A549 (cell line): ENCODE measurements around the gene ELL2. TPM values are rescaled to one million over a fixed set of nuclear protein-coding genes. Genes with fewer than 3 reads are reported as not detected.
A peak's percentile ranks its signal among the peaks of the same experiment; 100 is the strongest.

Experiments used
- ATAC-seq, 2 experiments: fragments of 200-7000 bp in 1 of 2; fragments of >200 bp in 1 of 2; cut with Nextera tagmentation in 1 of 2; cut with Tn5 transposase in 1 of 2; 3 replicates each; pipeline versions ENCODE4 v1.8.0 to v1.9.1; 2018 to 2020; ENCODE audit warnings: mild to moderate bottlenecking in 1 of 2, moderate library complexity in 1 of 2
- CTCF ChIA-PET: fragments of 300-600 bp; sonication (Branson Sonifier 250); formaldehyde crosslinking; extraction: SDS; loops from one replicate; lab custom pipeline; 2021; ENCODE audit warnings: antibody characterized with exemption, inconsistent platforms; lab: Yijun Ruan, JAX
- POLR2A ChIA-PET: fragments of 350-600 bp; formaldehyde crosslinking; extraction: SDS; loops from one replicate; lab custom pipeline; 2021; ENCODE audit warnings: antibody characterized with exemption, inconsistent platforms; lab: Yijun Ruan, JAX
- DNase-seq, 2 experiments: peaks; one replicate each; pipeline versions ENCODE4 v3.0.0 to v3.0.0-alpha.2; 2011 to 2016; ENCODE audit warnings: low read depth in 1 of 2, low spot score in 1 of 2
- FAIRE-seq: peaks from 2 replicates; lab custom pipeline; 2011; peaks lifted over from hg19 to GRCh38; lab: Jason Lieb, UNC
- H3K27ac ChIP-seq, 2 experiments: fragments of >200 bp; sonication (Bioruptor Twin); formaldehyde crosslinking; 3 replicates each; pipeline ENCODE4 v1.5.1; 2016 to 2017
- H3K4me1 ChIP-seq: fragments of >200 bp; sonication (Bioruptor Twin); formaldehyde crosslinking; 3 replicates; pipeline ENCODE4 v1.6.1; 2016
- H3K4me2 ChIP-seq: fragments of >200 bp; sonication (Bioruptor Twin); formaldehyde crosslinking; 3 replicates; pipeline ENCODE4 v1.6.1; 2016
- H3K4me3 ChIP-seq: fragments of >200 bp; sonication (Bioruptor Twin); formaldehyde crosslinking; 3 replicates; pipeline ENCODE4 v1.5.1; 2016
- H3K9me3 ChIP-seq: fragments of >200 bp; sonication (Bioruptor Twin); formaldehyde crosslinking; 3 replicates; pipeline ENCODE4 v1.6.1; 2016
- BHLHE40 ChIP-seq: IDR thresholded peaks from 2 replicates; pipeline ENCODE4 v1.6.1; 2012; ENCODE audit warnings: low read depth, low read length, inconsistent platforms
- CHD2 ChIP-seq: fragments of 150-350 bp; IDR thresholded peaks from 2 replicates; pipeline ENCODE4 v1.6.1; 2014; ENCODE audit warnings: low read length; ENCODE audit not compliant: partially characterized antibody
- CHD4 ChIP-seq: fragments of 200-600 bp; sonication (generic); IDR thresholded peaks from 2 replicates; pipeline ENCODE4 v1.6.1; 2016; ENCODE audit warnings: antibody characterized with exemption, mild to moderate bottlenecking, borderline replicate concordance
- EHF ChIP-seq: fragments of 250-450 bp; sonication (Bioruptor Pico); IDR thresholded peaks from 2 replicates; pipeline ENCODE4 v1.5.0; 2020; ENCODE audit warnings: mild to moderate bottlenecking
- EHMT2 ChIP-seq: fragments of 200-600 bp; sonication (generic); IDR thresholded peaks from 2 replicates; pipeline ENCODE4 v1.6.1; 2016; ENCODE audit warnings: antibody characterized with exemption, low read depth, mild to moderate bottlenecking, moderate library complexity
- EP300 ChIP-seq, 2 experiments: fragments of >200 bp; sonication (Bioruptor Twin); formaldehyde crosslinking; IDR thresholded peaks; 2 replicates in 1 of 2; 3 replicates in 1 of 2; pipeline ENCODE4 v1.6.1; 2016 to 2017
- ESRRA ChIP-seq: fragments of 150-350 bp; IDR thresholded peaks from 2 replicates; pipeline ENCODE4 v1.6.1; 2014; ENCODE audit warnings: mild to moderate bottlenecking, low read length, borderline replicate concordance
- FOSL2 ChIP-seq, 2 experiments: fragments of 450-650 bp in 1 of 2; fragments of >200 bp in 1 of 2; sonication (Bioruptor Twin) in 1 of 2; formaldehyde crosslinking; IDR thresholded peaks; 2 replicates each; pipeline versions ENCODE4 v1.5.0 to v1.6.1; 2016 to 2020; ENCODE audit warnings: mild to moderate bottlenecking in 1 of 2, moderate library complexity in 1 of 2
- FOXS1 ChIP-seq: fragments of 250-450 bp; sonication (Bioruptor Pico); IDR thresholded peaks from 2 replicates; pipeline ENCODE4 v1.5.0; 2020; ENCODE audit warnings: mild to moderate bottlenecking, moderate library complexity
- JUN ChIP-seq, 2 experiments: fragments of >200 bp; sonication (Bioruptor Twin); formaldehyde crosslinking; IDR thresholded peaks; 2 replicates in 1 of 2; 3 replicates in 1 of 2; pipeline ENCODE4 v1.6.1; 2016 to 2017
- KDM1A ChIP-seq: fragments of 200-600 bp; sonication (generic); IDR thresholded peaks from 2 replicates; pipeline ENCODE4 v1.6.1; 2016; ENCODE audit warnings: low read depth, mild to moderate bottlenecking
- MAZ ChIP-seq: fragments of 150-350 bp; IDR thresholded peaks from 2 replicates; pipeline ENCODE4 v1.6.1; 2014; ENCODE audit warnings: antibody characterized with exemption, low read depth, low read length, borderline replicate concordance
- NFE2L2 ChIP-seq: fragments of 150-350 bp; conservative IDR thresholded peaks from 2 replicates; pipeline ENCODE4 v1.6.1; 2014; ENCODE audit warnings: low read length
- POLR2A ChIP-seq: IDR thresholded peaks from 2 replicates; pipeline ENCODE4 v1.6.1; 2012; ENCODE audit warnings: mild to moderate bottlenecking, low read length
- POLR2AphosphoS2 ChIP-seq: conservative IDR thresholded peaks from 2 replicates; pipeline ENCODE4 v1.6.1; 2012; ENCODE audit warnings: low read length, improper control_type of control experiment, inconsistent platforms
- RFX5 ChIP-seq: fragments of 450-650 bp; IDR thresholded peaks from 2 replicates; pipeline ENCODE4 v1.7.1; 2014; ENCODE audit warnings: antibody characterized with exemption, mild to moderate bottlenecking, moderate library complexity
- SREBF2 ChIP-seq: fragments of 450-650 bp; IDR thresholded peaks from 2 replicates; pipeline ENCODE4 v1.6.1; 2014; ENCODE audit warnings: mild to moderate bottlenecking, moderate library complexity
- TFCP2L1 ChIP-seq: fragments of 250-450 bp; sonication (Bioruptor Pico); IDR thresholded peaks from 2 replicates; pipeline ENCODE4 v1.5.0; 2021; ENCODE audit warnings: mild to moderate bottlenecking
- ZC3H11A ChIP-seq: fragments of 450-650 bp; IDR thresholded peaks from 2 replicates; pipeline ENCODE4 v1.6.1; 2014; ENCODE audit warnings: antibody characterized with exemption, mild to moderate bottlenecking
- WGBS: methylation state at CpG from one replicate; pipeline ENCODE4 v1.1.6; 2017; ENCODE audit errors: missing lambda C conversion rate; 5-methylcytosine and 5-hydroxymethylcytosine counted together
- polyA plus RNA-seq, 4 experiments: library from polyadenylated mRNA; depleted of rRNA in 3 of 4; stranded (reverse); fragments of >200 nt; fragmentation: RNase III in 1 of 4; extraction: RNeasy Plus Mini Kit Qiagen cat#74134 plus additional on column Dnase treatment in 1 of 4; gene quantifications; 2 replicates in 3 of 4; 3 replicates in 1 of 4; pipeline ENCODE4 v1.2.3, GENCODE V29; 2011 to 2017
- TF ChIP-seq, protein P1 (sequence below): fragments of 250-450 bp; sonication (Bioruptor Pico); IDR thresholded peaks from 2 replicates; pipeline ENCODE4 v1.5.0; 2021; ENCODE audit warnings: mild to moderate bottlenecking, moderate library complexity, borderline replicate concordance
- TF ChIP-seq, protein P2 (sequence below): IDR thresholded peaks from 2 replicates; pipeline ENCODE4 v1.6.1; 2012
- TF ChIP-seq, protein P3 (sequence below): IDR thresholded peaks from 2 replicates; pipeline ENCODE4 v1.6.1; 2012
- TF ChIP-seq, protein P4 (sequence below): fragments of >200 bp; sonication (Bioruptor Twin); formaldehyde crosslinking; IDR thresholded peaks from 3 replicates; pipeline ENCODE4 v1.5.1; 2016
- TF ChIP-seq, protein P5 (sequence below): fragments of >200 bp; sonication (Bioruptor Twin); formaldehyde crosslinking; IDR thresholded peaks from 2 replicates; pipeline ENCODE4 v1.6.1; 2016
- TF ChIP-seq, protein P6 (sequence below): IDR thresholded peaks from 2 replicates; pipeline ENCODE4 v1.6.1; 2012; ENCODE audit warnings: low read depth, borderline replicate concordance

The ELL2 gene
- polyA plus RNA-seq, 2 of the 4 experiments (the other 2 are of a cell fraction), result 11.8 to 24.2 TPM

DNA sequence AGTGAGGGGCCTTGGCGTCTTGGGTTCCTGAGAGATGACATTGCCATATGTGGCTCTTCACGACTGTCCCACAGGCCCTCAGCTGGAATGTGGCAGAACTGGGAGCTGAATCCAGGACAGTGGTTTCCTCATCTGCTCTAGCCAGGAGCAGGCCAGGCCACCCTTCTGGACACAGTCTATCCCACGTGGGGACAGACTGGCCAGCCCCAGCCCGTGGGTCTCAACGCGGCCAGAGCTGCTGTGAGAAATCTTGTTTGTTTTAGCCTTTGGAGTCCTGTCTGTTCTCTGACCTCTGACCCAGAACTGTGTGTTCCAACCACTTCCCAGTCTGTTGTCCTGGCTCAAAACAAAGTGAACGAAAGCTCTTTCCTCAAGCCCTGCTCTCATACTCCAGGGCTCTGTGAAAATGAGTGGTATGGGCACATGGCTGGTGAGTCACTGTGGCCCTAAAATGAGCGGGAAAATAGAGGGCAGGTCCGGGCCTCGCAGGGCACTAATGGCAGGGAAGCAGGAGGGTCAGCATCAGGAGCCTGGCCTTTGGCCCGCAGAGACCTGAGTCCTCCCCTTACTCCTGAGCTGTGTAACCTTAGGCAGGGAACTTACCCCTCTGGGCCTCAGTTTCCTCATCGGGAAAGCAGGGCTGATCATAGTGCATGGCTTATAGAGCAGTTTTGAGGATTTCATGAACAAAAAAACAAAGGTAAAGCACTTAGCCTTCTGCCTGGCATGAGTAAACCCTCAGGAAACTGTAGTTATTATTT is 104.3 kb downstream of the ELL2 start (continued):
- TF ChIP-seq, protein P1, sequence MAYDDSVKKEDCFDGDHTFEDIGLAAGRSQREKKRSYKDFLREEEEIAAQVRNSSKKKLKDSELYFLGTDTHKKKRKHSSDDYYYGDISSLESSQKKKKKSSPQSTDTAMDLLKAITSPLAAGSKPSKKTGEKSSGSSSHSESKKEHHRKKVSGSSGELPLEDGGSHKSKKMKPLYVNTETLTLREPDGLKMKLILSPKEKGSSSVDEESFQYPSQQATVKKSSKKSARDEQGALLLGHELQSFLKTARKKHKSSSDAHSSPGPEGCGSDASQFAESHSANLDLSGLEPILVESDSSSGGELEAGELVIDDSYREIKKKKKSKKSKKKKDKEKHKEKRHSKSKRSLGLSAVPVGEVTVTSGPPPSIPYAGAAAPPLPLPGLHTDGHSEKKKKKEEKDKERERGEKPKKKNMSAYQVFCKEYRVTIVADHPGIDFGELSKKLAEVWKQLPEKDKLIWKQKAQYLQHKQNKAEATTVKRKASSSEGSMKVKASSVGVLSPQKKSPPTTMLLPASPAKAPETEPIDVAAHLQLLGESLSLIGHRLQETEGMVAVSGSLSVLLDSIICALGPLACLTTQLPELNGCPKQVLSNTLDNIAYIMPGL (CRISPR knock-in tag), result no peak
- TF ChIP-seq FOSL2 (IDR thresholded peaks at IDR 0.05) (no peak), FOSL2 (CRISPR knock-in tag; IDR thresholded peaks at IDR 0.05) (peak; percentile 6; the same call in 1 of the 2 replicates), CHD4 (no peak), KDM1A (no peak), POLR2AphosphoS2 (no peak), FOXS1 (CRISPR knock-in tag) (no peak), POLR2A (no peak)
- TF ChIP-seq, protein P2, sequence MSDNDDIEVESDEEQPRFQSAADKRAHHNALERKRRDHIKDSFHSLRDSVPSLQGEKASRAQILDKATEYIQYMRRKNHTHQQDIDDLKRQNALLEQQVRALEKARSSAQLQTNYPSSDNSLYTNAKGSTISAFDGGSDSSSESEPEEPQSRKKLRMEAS, result 0 out of 2 replicates have a peak, but pooled peaks have one; percentile 29

DNA sequence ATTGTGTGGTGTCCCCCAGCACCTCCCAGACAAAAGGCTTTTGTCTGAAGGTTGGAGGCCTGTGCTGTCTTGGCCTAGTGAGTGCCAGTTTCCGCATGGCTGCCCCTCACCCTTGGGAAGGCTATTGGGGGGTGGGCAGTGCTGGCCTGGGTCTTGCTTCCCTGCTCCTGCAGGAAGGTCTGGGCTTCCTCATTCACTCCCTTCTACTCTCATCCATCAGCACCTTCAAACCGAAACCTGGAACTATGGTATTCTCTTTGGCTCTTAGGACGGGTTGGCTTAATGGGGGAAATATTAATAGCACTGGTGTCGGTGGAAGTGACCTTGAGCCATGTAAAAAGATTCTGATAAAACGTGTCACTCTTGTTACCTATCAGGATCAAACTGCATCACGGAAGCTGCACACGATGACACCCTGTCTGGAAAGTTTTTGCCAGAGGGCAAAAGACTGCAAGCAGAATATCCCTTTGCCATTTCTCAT is 105.1 kb downstream of the ELL2 start:
- Histone ChIP-seq H3K9me3 (no peaks in the 10 kb centered on the region), H3K4me3 (no peak overlapping the region), H3K27ac (peak overlapping the region in 1 of 2 experiments; percentile 39; a peak in 4 of 6 replicates), H3K4me1 (peaks cover 36% of the 10 kb centered on the region), H3K4me2 (no peak overlapping the region)
- FAIRE-seq (no peak), DNase-seq (no peak), ATAC-seq (no peak)
- TF ChIP-seq CHD4, result no peak
- TF ChIP-seq POLR2AphosphoS2, result no peak
- no peak for TF ChIP-seq SREBF2
- TF ChIP-seq EP300 (IDR thresholded peaks at IDR 0.05), result no peak
- no peak for TF ChIP-seq FOSL2 (IDR thresholded peaks at IDR 0.05)
- no peak for TF ChIP-seq FOSL2 (CRISPR knock-in tag; IDR thresholded peaks at IDR 0.05)
- no peak for TF ChIP-seq BHLHE40
- no peak for TF ChIP-seq JUN (IDR thresholded peaks at IDR 0.05)
- TF ChIP-seq, protein P3, sequence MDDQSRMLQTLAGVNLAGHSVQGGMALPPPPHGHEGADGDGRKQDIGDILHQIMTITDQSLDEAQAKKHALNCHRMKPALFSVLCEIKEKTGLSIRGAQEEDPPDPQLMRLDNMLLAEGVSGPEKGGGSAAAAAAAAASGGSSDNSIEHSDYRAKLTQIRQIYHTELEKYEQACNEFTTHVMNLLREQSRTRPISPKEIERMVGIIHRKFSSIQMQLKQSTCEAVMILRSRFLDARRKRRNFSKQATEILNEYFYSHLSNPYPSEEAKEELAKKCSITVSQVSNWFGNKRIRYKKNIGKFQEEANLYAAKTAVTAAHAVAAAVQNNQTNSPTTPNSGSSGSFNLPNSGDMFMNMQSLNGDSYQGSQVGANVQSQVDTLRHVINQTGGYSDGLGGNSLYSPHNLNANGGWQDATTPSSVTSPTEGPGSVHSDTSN, result no peak
- TF ChIP-seq, protein P4, sequence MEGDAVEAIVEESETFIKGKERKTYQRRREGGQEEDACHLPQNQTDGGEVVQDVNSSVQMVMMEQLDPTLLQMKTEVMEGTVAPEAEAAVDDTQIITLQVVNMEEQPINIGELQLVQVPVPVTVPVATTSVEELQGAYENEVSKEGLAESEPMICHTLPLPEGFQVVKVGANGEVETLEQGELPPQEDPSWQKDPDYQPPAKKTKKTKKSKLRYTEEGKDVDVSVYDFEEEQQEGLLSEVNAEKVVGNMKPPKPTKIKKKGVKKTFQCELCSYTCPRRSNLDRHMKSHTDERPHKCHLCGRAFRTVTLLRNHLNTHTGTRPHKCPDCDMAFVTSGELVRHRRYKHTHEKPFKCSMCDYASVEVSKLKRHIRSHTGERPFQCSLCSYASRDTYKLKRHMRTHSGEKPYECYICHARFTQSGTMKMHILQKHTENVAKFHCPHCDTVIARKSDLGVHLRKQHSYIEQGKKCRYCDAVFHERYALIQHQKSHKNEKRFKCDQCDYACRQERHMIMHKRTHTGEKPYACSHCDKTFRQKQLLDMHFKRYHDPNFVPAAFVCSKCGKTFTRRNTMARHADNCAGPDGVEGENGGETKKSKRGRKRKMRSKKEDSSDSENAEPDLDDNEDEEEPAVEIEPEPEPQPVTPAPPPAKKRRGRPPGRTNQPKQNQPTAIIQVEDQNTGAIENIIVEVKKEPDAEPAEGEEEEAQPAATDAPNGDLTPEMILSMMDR, result no peak
- no peak for TF ChIP-seq MAZ
- TF ChIP-seq ZC3H11A, result no peak
- no peak for TF ChIP-seq NFE2L2
- no peak for TF ChIP-seq EHMT2
- TF ChIP-seq CHD2, result no peak
- TF ChIP-seq, protein P5, sequence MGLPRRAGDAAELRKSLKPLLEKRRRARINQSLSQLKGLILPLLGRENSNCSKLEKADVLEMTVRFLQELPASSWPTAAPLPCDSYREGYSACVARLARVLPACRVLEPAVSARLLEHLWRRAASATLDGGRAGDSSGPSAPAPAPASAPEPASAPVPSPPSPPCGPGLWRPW, result no peak
- no peak for TF ChIP-seq EHF (CRISPR knock-in tag)
- TF ChIP-seq RFX5, result no peak
- no peak for TF ChIP-seq TFCP2L1 (CRISPR knock-in tag)
- no peak for TF ChIP-seq ESRRA
- TF ChIP-seq, protein P6, sequence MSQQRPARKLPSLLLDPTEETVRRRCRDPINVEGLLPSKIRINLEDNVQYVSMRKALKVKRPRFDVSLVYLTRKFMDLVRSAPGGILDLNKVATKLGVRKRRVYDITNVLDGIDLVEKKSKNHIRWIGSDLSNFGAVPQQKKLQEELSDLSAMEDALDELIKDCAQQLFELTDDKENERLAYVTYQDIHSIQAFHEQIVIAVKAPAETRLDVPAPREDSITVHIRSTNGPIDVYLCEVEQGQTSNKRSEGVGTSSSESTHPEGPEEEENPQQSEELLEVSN, result no peak
- CTCF ChIA-PET, result interaction anchor here (1.0 to 23.4 kb wide), 7 partner anchors 10 to 488 kb away, joined by 3 to 469 read pairs (median 6); no protein-coding TSS in a partner anchor
- POLR2A ChIA-PET, result no interaction called here
- 77% methylated on average over 7 of the region's 7 CpGs for WGBS
